ENCODE measurements around the gene TDRD10. TPM values are rescaled to one million over a fixed set of nuclear protein-coding genes. Genes with fewer than 3 reads are reported as not detected.

The TDRD10 gene
- total RNA-seq, 1 donor from 2014 or later, result 0.31 TPM

GRCh38 chr1:154459080-154459479 is 42.9 kb upstream of the TDRD10 start:
- Mint-ChIP-seq H3K36me3 (no peaks in the 10 kb centered on the region), H3K9me3 (no peaks in the 10 kb centered on the region), H3K27ac (no peak overlapping the region), H3K4me1 (no peaks in the 10 kb centered on the region), H3K4me3 (no peak overlapping the region), H3K27me3 (ENCODE audit: low read depth) (peaks cover 2% of the 10 kb centered on the region)
- TF ChIP-seq CTCF (IDR thresholded peaks at IDR 0.05; ENCODE audit: unreplicated experiment), result no peak
- no peak for DNase-seq (ENCODE audit: low spot score in 2 of 2, unreplicated experiment in 2 of 2)

- H3K27me3 Mint-ChIP-seq (ENCODE audit: low read depth), result peaks cover 2% of the 10 kb centered on the region
- H3K4me3 Mint-ChIP-seq, result no peak overlapping the region
- no peaks in the 10 kb centered on the region for H3K36me3 Mint-ChIP-seq
- no peak overlapping the region for H3K27ac Mint-ChIP-seq
- H3K9me3 Mint-ChIP-seq, result no peaks in the 10 kb centered on the region
- DNase-seq (ENCODE audit: low spot score in 2 of 2, unreplicated experiment in 2 of 2), result no peak
- TF ChIP-seq CTCF (IDR thresholded peaks at IDR 0.05; ENCODE audit: unreplicated experiment), result no peak
- H3K4me1 Mint-ChIP-seq, result peaks cover under 1% of the 10 kb centered on the region
Measured at GRCh38 chr1:154460695-154461260, 41.2 kb upstream of the TDRD10 start.

GRCh38 chr1:154463512-154463990 is 38.5 kb upstream of the TDRD10 start:
- no peak overlapping the region for H3K27ac Mint-ChIP-seq
- no peaks in the 10 kb centered on the region for H3K36me3 Mint-ChIP-seq
- no peak overlapping the region for H3K4me3 Mint-ChIP-seq
- no peak for DNase-seq (ENCODE audit: low spot score in 2 of 2, unreplicated experiment in 2 of 2)
- no peaks in the 10 kb centered on the region for H3K9me3 Mint-ChIP-seq
- TF ChIP-seq CTCF (IDR thresholded peaks at IDR 0.05; ENCODE audit: unreplicated experiment), result no peak
- H3K27me3 Mint-ChIP-seq (ENCODE audit: low read depth), result no peaks in the 10 kb centered on the region
- peaks cover 6% of the 10 kb centered on the region for H3K4me1 Mint-ChIP-seq

- Mint-ChIP-seq H3K27me3 (ENCODE audit: low read depth) (no peaks in the 10 kb centered on the region), H3K27ac (peak overlapping the region; percentile 28), H3K4me1 (peaks cover 6% of the 10 kb centered on the region), H3K36me3 (no peaks in the 10 kb centered on the region), H3K4me3 (no peak overlapping the region), H3K9me3 (no peaks in the 10 kb centered on the region)
- no peak for DNase-seq (ENCODE audit: low spot score in 2 of 2, unreplicated experiment in 2 of 2)
- no peak for TF ChIP-seq CTCF (IDR thresholded peaks at IDR 0.05; ENCODE audit: unreplicated experiment)
Measured at GRCh38 chr1:154465621-154466195, 36.3 kb upstream of the TDRD10 start.

GRCh38 chr1:154466206-154466605 is 35.8 kb upstream of the TDRD10 start:
- no peak for TF ChIP-seq CTCF (IDR thresholded peaks at IDR 0.05; ENCODE audit: unreplicated experiment)
- Mint-ChIP-seq H3K4me3 (no peak overlapping the region), H3K9me3 (no peaks in the 10 kb centered on the region), H3K27me3 (ENCODE audit: low read depth) (no peaks in the 10 kb centered on the region), H3K36me3 (no peaks in the 10 kb centered on the region), H3K4me1 (peaks cover 6% of the 10 kb centered on the region), H3K27ac (peak overlapping the region; percentile 28)
- DNase-seq (ENCODE audit: low spot score in 2 of 2, unreplicated experiment in 2 of 2), result no peak
